Left renal cortex interstitium (tissue), 4 donors: ENCODE data around the gene RAC3. TPM values are rescaled to one million over a fixed set of nuclear protein-coding genes. Genes with fewer than 3 reads are reported as not detected.

Experiments
- DNase-seq, 4 donors: peaks; one replicate each; pipeline ENCODE4 v3.0.0-alpha.2; 2013; ENCODE audit warnings: low read depth in 4 of 4, low spot score in 2 of 4, missing footprints in 1 of 4
- polyA plus RNA-seq, 4 donors: library from polyadenylated mRNA; unstranded; fragments of 120-200 nt; gene quantifications; one replicate each; pipeline ENCODE4 v1.2.1, GENCODE V29; 2013; ENCODE audit not compliant: insufficient read length in 4 of 4

RAC3 gene
- polyA plus RNA-seq, 4 donors, result 8.6 to 17.0 (median 14.9) TPM

DNA sequence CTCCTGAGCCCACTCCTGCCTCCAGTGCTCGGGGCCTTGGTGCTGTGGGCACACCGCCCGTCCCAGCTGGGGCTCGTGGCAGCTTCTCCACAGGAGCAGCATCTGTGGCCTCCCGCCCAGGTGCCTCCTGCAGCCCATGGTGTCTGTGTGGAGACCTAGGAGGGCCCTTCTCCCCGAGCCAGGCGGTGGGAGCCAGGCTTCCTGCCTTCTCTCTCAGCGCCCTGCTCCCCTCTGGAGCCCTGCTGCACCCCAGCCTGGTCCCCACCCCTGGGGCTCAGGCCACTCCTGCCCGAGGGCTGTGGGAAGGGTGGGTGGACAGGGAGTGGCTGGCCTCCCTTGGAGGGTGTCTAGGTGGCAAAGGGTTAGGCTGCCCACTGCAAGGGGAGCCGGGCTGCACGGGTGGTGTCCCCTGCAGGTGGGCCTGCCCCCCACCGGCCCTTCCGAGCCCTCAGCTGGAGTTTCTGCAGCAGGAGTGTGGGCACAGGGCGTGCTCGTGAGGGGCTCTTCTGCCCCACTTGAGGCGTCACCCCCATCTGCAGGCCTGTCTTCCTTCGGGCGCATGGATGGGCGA, 19.8 kb upstream of the RAC3 start:
- DNase-seq, result no peak

DNA sequence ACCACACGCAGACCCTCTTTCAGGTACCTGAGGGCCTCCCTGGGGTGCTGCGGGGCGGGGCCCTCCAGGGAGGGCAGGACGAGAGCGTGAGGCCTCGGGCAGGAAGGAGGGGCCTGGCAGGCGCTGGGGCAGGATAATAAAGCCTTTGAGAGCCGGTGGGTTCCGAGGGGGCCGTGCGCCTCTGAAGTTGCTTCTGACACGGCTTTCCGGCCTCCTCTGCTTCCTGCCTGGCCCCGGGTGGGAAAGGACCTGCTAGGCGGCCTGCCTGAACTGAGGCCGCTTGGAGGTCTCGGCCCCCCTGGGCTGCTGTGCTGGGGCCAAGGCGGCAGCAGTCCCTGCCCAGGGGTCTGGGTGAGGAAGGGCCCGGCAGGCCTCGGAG, 19.2 kb upstream of the RAC3 start:
- no peak for DNase-seq

DNA sequence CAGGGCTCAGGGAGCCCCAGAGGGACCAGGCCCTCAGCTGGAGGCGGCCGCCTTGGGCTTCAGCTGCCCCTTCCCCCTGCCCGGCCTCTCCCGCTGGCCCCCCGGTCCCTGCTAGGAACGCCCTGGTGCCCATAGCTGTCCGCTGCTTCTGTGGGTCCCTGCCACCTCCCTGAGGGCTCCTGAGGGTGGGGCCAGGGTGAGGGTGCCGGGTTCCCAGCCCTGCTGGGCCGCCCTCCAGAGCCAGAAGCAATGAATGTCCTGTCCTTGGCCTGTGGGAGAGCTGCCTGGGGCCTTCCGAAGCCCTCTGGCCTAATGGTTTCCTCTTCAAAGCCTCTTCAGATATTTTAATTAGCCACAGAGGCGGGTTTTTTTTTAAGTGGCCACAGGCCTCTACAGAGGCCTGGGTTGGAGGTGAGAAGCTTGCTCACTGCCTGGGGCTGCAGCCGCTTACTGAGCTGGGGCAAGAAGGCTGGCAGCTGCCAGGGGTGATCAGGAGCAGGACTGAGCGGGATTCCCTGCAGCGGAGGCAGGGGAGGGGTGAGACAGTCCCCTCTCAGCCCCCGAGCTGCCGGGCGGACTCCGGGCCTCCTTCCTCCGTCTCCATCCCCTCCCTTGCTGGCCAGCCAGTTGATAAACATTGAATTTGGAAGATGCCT, 18.7 kb upstream of the RAC3 start:
- DNase-seq, result no peak

DNA sequence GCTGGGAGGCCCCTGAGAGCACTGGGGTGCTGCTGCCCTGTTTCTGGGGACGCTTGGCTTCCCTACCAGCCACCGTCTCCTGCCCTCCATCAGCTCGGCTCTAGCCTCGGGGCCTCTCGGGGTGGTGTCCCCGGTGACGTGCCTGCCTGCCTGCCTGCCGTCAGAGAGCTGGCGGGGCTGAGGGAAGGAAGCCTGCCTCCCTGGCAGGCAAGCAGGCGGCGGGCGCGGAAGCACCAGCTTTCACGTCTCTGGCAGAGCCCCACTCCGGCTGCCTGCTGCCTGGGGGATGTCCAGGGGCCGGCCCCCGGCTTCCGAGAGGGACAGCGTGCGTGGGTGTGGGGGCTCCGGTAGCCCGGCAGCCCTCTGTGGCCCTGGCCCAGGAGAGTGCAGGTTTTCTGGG, 18.1 kb upstream of the RAC3 start:
- no peak for DNase-seq

DNA sequence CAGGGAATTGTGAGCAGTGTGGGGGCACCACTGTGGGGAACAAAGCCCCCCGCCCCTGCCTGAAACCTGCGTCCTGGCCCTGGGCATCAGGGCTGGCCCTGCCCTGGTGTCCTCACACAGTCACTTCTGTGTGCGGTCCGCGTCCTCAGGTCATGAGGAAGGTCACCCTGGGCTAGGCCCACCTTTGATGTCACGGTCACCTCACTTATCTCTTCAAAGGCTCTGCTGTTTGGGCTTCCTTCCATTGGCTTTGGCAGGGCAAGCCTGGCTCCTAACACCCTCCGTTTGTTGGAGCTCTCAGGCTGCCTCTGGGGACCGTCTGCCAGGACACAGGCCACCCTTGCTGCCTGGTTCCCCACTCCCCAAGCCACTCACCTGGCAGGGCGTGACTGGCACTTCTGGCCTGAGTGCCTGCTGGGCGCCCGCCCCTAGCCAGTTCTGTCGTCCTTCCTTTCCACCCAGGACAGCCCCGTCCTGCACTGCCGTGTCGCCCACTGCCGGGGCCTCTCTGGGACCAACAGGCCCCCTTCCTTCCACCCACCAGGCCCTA, 17.6 kb upstream of the RAC3 start:
- DNase-seq, result no peak

DNA sequence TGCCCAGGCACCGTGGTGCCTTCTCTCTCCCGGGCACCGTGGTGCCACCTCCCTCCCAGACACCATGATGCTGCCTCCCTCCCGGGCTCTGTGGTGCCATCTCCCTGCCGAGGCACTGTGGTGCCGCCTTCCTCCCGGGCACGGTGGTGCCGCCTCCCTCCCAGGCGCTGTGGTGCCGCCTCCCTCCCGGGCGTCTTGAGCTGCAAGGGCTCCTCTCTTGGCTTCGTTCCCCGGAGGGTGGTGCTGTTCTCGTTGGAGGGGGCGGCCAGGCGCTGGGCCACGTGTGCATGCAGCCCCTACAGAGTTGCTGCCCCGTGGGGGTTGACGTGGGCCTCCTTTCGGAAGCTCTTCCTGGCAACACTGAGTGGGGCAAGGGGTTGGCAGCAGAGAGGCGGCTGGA, 17.0 kb upstream of the RAC3 start:
- DNase-seq, result no peak

DNA sequence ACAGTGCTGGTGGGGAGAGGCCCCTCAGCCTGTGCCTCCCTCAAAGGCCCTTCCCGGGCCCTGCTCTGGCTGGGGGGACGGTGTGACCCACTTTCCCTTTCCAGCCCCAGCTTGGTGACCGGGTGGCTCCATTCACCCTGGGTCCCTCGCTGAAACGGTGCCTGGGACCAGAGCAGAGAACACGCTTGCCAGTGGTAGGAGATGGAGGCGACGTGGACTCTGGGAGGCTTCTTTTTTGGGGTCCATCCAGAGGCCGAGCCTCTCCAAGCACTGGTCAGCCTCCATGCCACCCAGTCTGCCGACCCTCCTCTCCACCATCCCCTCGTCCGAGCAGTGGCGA, 16.5 kb upstream of the RAC3 start:
- DNase-seq, result no peak

DNA sequence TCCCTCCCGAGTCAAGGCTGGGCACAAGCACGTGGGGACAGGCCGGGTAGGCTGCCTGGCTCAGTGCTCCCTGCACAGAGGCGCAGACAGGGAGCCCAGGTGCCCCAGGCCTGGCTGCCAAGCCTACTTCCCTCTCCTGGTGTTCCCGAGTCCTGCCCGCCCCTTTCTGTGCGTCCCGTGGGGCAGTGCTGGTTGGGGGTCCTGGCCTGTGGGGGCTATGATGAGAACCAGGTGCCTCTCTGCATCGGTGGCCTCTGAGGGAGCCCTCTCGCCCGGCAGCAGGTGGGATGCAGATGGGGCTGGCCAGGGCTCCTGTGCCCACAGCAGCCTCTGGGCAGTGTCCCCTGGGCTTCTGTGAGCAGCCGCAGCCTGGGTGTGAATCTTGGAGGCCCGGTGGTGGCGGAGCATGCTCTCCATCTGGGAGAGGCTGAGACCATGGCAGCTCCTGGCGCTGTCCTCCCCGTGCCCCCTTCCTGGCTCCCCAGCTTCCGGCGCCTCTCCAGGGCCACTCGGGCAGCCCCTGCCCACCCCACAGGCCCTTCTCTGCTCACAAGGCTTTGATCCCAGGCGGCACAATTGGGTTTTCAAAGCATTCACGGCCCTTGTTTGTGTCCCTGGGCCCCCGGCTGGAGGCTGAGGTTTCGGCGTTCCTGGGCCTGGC, 16.0 kb upstream of the RAC3 start:
- DNase-seq, result no peak

DNA sequence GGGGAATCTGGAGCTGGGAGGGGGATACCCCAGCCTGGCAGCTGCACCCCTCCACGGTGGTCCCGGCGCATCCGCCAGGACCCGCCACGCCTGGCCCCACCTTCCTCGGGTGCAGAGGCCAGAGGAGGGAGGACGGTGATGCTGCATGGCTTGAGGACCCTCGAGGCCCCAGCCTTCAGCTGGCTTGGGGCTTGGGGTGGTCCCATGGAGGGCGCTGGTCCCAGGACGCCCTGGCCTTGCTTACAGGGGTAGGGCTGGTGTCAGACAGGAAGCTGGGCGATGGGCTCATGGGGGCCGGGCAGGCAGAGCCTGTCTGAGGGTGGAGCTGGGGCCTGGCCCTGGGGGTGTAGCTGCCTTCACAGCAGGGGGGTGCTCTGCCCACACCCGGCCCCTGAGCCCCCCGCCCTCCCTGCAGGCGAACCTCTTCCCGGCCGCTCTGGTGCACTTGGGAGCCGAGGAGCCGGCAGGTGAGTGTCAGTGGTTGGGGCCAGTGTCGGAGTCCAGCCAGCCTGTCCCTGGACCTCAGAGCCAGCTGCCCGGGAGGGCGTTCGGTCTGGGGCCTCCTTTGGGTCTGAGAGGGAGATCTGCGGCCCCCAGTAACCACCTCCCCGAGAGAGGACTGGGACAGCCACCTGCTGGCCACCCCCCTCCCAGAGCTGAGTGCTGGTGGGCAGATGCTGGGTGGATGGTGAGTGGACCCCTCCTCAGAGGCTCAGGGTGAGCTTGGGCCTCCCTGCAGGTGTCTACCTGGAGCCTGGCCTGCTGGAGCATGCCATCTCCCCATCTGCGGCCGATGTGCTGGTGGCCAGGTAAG, 15.2 kb upstream of the RAC3 start:
- DNase-seq, result no peak

DNA sequence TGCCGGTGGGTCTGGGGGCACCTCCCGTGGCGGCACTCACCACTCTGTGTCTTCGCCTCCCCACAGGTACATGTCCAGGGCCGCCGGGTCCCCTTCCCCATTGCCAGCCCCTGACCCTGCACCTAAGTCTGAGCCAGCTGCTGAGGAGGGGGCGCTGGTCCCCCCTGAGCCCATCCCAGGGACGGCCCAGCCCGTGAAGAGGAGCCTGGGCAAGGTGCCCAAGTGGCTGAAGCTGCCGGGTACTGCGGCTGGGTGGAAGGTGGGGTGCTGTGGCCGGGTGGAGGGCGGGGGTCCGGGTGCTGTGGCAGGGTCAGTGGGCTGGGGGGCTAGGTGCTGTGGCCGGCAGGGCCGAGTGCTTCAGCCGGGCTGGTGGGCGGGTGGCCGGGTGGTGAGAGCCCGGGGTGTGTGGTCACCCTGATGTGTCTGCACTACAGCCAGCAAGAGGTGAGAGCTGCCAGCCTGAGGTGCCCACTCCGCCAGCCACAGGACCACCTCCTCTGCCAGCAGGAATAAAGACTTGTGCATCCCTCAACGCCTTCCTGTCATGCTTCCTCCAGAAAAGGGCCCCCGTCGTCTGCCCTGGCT, 14.5 kb upstream of the RAC3 start:
- DNase-seq, result no peak

DNA sequence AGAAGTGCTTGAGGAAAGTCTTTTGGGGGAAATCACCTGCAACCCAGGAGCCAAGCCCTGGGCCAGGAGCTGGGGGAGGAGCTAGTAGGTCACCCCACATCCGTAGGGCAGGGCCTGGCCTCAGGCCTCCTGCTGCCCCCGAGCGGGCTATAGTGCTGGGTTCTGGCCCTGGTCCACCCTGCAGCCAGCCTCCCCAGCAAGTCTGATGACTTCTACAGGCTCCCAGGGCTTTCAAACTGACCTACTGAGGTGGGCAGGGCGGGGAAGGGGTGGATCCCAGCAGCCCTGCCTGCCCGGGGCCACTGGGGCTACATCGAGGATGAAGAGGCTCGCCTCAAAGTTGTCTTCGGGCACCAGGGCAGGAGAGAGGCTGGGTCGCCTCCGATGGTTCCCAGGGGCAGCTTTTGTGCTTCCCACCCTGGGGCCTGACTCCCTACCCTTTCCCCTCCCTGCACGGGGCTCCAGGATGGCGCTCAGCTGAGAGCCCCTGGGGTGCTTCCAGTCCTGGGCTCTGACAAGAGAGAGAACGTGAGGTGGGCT, 13.8 kb upstream of the RAC3 start:
- DNase-seq, result no peak

DNA sequence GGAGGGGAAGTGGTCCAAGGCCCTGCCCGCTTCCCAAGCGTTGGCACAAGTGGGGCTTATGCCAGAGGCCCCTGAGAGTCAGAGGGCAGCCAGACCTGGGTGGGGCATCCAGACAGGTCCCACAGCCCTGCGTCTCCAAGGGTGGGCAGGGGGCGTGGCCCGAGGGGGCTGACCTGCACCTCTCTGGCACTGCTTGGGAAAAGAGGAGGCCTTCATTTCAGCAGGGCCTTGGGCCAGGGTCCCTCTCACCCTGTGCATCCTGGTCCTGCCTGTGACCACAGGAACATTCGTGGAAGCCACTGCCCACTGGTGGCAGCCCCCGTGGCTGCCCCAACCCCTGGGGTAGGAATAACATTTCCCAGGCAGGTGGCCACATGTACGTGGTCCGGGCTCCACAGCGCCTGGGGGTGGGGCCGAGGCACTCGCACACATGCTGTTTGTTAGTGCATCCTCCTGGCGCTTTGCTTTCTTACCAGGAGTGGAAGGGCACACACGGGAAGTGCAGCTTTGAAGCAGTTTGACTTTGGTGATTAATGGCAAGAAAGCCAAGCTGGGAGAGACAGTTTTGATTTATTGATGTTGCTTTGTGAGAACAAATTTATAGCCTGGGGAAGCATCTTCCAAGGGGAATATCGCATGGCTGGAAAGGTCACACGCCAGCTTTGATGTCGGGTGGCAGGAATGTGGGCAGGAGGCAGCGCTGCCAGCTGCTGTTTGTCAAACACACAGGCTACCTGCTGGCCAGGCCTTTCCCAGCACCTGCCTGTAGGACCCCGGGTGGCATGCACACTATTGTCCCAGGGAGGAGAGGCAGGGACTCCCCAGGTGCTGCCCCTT, 13.1 kb upstream of the RAC3 start:
- DNase-seq, result no peak

DNA sequence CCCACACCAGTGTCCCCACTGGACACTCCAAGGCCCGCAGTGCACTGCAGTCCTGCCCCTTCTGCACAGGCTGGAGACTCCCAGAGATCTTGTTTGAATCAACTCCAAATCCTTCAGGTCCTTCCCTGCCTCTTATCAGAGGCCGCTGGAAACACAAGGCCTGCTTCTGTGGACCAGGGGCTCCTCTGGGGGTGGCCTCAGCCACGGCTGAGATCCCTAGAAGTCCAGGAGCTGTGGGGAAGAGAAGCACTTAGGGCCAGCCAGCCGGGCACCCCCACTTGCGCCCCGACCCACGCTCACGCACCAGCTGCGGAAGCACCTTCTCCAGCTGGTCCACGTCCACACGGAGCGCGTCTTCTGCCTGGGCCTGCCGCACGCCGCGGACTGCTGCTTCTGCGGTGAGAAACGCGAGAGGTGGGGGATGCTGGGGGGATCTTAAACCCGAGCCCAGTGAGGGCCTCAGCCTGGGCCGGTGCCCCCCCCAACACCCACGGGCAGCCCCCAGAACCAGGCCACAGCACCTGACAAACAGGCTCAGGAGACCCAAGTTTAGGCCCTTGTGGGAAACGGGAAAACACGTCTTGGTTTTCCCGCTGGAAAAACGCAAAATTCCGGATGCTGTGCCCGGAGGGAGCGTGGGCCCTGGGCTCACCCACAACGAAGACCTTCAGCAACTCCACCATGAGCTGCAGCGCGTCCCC, 12.3 kb upstream of the RAC3 start:
- DNase-seq, result no peak

DNA sequence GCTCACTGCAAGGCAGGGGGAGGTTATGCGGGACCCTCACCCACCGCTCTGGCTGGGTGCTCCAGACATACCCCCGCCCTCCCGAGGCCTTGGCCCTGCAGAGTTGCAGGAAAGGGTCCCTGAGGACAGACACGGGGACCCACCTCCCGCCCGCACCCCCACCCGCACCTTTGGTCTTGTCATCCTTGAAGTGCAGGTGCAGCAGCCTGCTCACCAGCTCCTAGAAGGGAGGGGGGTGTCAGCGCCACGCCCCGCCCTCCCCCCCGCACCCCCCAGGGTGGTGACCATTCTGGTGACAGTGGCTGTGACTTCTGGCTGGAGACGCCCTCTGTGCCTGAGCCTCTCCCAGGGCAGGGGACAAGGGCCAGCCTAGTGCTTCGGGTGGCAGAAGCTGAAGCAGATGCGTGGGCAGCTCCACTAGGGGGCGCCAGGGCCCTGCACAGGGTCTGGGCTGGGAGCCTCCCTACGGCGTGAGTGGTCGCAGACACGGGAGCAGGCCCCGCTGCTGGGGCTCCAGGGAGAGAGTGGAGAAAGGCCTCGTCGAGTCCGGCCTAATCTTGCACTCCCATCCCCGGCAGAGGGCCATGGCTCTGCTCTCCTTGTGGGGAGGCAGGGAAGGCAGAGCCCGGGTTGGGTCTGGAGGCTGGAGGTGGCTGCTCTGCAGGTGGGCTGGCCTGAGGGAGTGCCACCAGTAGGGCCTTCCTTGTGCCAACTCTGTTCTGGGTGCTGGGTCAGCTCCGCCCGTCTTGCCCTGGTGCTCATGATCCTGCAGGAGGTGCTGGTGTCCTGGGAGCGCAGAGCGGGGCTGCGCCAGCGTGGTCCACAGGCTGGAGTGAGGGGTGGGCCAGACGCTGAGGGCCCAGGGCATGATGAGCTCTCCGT, 11.5 kb upstream of the RAC3 start:
- no peak for DNase-seq

DNA sequence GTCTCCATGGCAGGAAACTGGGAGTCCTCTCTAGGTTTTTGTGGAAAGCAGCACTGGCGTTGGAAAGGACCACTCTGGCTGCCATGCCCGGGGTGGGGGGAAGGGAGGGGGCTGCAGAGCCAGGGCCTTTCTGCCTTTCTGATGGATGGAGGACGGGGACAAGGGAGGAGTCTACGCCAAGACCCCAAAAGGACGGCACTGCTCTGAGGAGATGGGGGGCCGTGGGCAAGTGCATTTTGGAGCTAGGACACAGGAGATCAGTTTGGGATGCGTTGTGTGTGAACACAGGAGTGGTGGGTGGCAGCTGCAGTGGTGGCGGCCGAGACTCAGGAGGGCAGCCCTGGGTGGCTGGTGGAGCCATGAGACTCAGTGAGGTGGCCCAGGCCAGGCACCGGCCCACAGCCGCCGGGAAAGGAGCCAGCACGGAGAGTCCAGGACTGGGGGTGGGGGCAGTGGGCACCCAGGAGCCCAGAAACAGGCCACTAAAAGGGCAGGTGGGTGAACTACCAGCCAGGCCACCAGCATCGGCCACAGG, 10.8 kb upstream of the RAC3 start:
- DNase-seq, result no peak

DNA sequence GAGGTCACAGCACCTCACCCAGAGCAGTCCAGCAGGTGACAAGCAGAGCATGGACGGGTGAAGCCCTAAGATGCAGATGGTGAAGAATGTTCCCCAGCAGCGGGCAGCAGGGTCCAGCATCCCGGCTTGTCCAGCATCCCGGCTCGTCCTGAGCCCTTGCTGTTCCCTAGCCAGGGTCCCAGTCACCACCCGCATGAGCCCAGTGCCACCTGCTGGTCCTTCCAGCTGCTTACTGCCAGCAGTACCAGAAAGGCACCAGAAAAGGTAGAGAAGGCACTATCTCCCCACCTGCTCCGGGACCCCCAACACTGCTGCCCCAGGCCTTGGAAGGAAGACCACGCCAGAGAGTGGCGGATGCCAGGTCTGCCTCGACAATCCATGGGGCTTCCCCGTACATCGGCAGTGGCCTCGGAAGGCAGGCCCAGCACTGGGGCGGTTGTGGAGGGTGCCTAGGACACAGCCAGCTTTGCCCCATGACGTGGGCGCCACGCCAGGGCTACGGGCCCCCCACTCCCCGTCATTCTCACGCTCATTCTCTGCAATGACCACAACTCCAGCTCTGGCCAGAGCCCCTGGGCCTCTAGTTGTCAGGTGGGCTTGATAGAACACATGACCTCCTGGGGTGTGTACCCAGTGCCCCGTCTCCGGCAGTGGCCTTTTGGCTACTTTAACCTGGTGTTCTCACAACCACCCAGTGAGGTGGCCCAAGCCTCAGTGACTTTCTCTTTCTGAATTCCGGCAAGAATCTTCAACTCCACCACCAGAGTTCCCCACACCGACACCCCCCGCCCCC, 10.2 kb upstream of the RAC3 start:
- no peak for DNase-seq

DNA sequence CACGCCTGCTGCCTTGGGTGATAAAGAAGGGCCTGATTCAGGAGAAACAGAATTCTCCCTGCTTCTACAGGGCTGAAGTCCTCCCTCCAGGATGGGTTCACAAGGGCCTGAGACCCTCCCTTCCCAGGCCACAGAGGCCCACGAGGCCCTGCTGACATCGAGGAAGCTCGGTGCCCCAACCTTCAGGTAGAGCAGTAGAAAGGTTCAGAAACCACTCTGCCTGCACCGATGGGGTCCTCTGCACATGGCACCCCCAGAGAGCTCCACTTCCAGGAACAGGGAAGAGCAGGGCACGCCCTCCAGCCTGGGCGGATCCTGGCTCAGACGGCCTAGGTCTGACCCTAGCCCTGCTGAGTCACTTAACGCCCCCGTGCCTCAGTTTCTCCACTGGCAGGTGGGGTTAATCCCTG, 9.6 kb upstream of the RAC3 start:
- DNase-seq, result no peak
